GM23338 (cell line): ENCODE results near the gene OR52E2.

Experiments
- CTCF ChIP-seq, 2 experiments: fragments of 200-600 bp in 1 of 2; sonication (generic) in 1 of 2; conservative IDR thresholded peaks; 2 replicates each; pipeline versions ENCODE4 v1.5.1 to v1.6.1; 2016 to 2017; ENCODE audit warnings: antibody characterized with exemption in 2 of 2, low read depth in 2 of 2, mild to moderate bottlenecking in 2 of 2, moderate library complexity in 1 of 2
- EZH2 ChIP-seq: fragments of 200-600 bp; sonication (generic); IDR thresholded peaks from one replicate; pipeline ENCODE4 v1.8.0; 2017; ENCODE audit warnings: antibody characterized with exemption, mild to moderate bottlenecking, low read depth; ENCODE audit not compliant: unreplicated experiment
- EZH2phosphoT487 ChIP-seq: fragments of 200-600 bp; sonication (generic); IDR thresholded peaks from one replicate; pipeline ENCODE4 v1.8.1; 2018; ENCODE audit warnings: antibody characterized with exemption; ENCODE audit not compliant: unreplicated experiment
- JUNB ChIP-seq: IDR thresholded peaks from one replicate; pipeline ENCODE4 v1.6.1; 2016; ENCODE audit warnings: antibody characterized with exemption; ENCODE audit not compliant: unreplicated experiment
- POLR2AphosphoS5 ChIP-seq: IDR thresholded peaks from 2 replicates; pipeline ENCODE4 v1.6.1; 2016; ENCODE audit warnings: antibody characterized with exemption, low read depth
- REST ChIP-seq: IDR thresholded peaks from one replicate; pipeline ENCODE4 v1.6.1; 2018; ENCODE audit warnings: antibody characterized with exemption; ENCODE audit not compliant: unreplicated experiment
- STAT1 ChIP-seq: IDR thresholded peaks from one replicate; pipeline ENCODE4 v1.6.1; 2016; ENCODE audit warnings: antibody characterized with exemption; ENCODE audit not compliant: unreplicated experiment

GRCh38 chr11:5040876-5041275 is 18.6 kb downstream of the OR52E2 start:
- no peak for TF ChIP-seq POLR2AphosphoS5
- no peak for TF ChIP-seq CTCF (conservative IDR thresholded peaks at IDR 0.05; ENCODE audit: low read depth in 2 of 2)
- TF ChIP-seq EZH2: no peak
- no peak for TF ChIP-seq EZH2phosphoT487
- no peak for TF ChIP-seq JUNB
- TF ChIP-seq STAT1: no peak
- TF ChIP-seq REST: no peak
